Thyroid gland (tissue), 4 donors: ENCODE results near the gene NEUROD1. TPM values are rescaled to one million over a fixed set of nuclear protein-coding genes. Genes with fewer than 3 reads are reported as not detected.

ENCODE experiments used
- DNase-seq, 2 donors: peaks; one replicate each; pipeline ENCODE4 v3.0.0-alpha.2; 2019
- H3K27ac ChIP-seq, 3 donors: fragments of 200-600 bp; sonication (generic); 1 replicate in 2 of 3; 2 replicates in 1 of 3; pipeline ENCODE4 v1.5.1; 2016 to 2019; ENCODE audit warnings: mild to moderate bottlenecking in 1 of 3, moderate library complexity in 1 of 3
- H3K27me3 ChIP-seq: fragments of 200-600 bp; sonication (generic); one replicate; pipeline ENCODE4 v1.5.1; 2019
- H3K36me3 ChIP-seq, 2 donors: fragments of 200-600 bp; sonication (generic); one replicate each; pipeline ENCODE4 v1.5.1; 2016 to 2019
- H3K4me1 ChIP-seq, 2 donors: fragments of 200-600 bp; sonication (generic); one replicate each; pipeline ENCODE4 v1.5.1; 2017 to 2019
- H3K4me3 ChIP-seq, 3 donors: fragments of 200-600 bp; sonication (generic); replicated peaks in 1 of 3; 1 replicate in 2 of 3; 2 replicates in 1 of 3; pipeline ENCODE4 v1.5.1; 2016; ENCODE audit warnings: mild to moderate bottlenecking in 1 of 3
- H3K9me3 ChIP-seq: fragments of 200-600 bp; sonication (generic); one replicate; pipeline ENCODE4 v1.5.1; 2017
- CTCF ChIP-seq, 6 experiments: fragments of 200-600 bp in 3 of 6; fragments of 450-650 bp in 3 of 6; sonication (generic) in 3 of 6; IDR thresholded peaks; one replicate each; pipeline ENCODE4 v1.5.1; 2016 to 2019; ENCODE audit warnings: antibody characterized with exemption in 6 of 6, mild to moderate bottlenecking in 2 of 6, inconsistent platforms in 1 of 6, moderate library complexity in 1 of 6
- POLR2A ChIP-seq, 2 donors: fragments of 450-650 bp; IDR thresholded peaks; one replicate each; pipeline ENCODE4 v1.6.1; 2017; ENCODE audit warnings: antibody characterized with exemption in 2 of 2, mild to moderate bottlenecking in 2 of 2, moderate library complexity in 1 of 2
- WGBS, 2 donors: methylation state at CpG; one replicate each; pipeline ENCODE4 v1.1.5; 2017; 5-methylcytosine and 5-hydroxymethylcytosine counted together
- intact Hi-C: fragments of 100-400 bp; cut with DNase I; formaldehyde crosslinking; loops from one replicate; pipeline ENCODE4 v1.15.1; 2023
- total RNA-seq, 4 donors: library from RNA; depleted of rRNA; stranded (reverse); fragments of >200 nt; gene quantifications; one replicate each; pipeline ENCODE4 v1.2.3, GENCODE V29; 2016

Gene NEUROD1
- total RNA-seq, 4 donors from 2014 or later = not detected

GRCh38 chr2:181672255-181673008, 7.9 kb downstream of the NEUROD1 start:
- TF ChIP-seq CTCF (IDR thresholded peaks at IDR 0.05) = no peak
- TF ChIP-seq POLR2A (IDR thresholded peaks at IDR 0.05) = no peak

GRCh38 chr2:181670632-181671031, 9.7 kb downstream of the NEUROD1 start:
- Histone ChIP-seq H3K4me3 (no peak overlapping the region), H3K36me3 (no peaks in the 10 kb centered on the region), H3K27me3 (peaks cover 4% of the 10 kb centered on the region), H3K27ac (no peak overlapping the region), H3K9me3 (no peaks in the 10 kb centered on the region), H3K4me1 (no peaks in the 10 kb centered on the region)
- no peak for TF ChIP-seq POLR2A (IDR thresholded peaks at IDR 0.05)
- TF ChIP-seq CTCF (IDR thresholded peaks at IDR 0.05) = no peak
- DNase-seq = no peak
- 68 to 85% methylated on average over 1 of the region's 1 CpG for WGBS, 2 donors
- intact Hi-C loops = no loop called here

More at GRCh38 chr2:181672255-181673008, 7.9 kb downstream of the NEUROD1 start:
- intact Hi-C loops = no loop called here
- H3K27me3 ChIP-seq = peaks cover 4% of the 10 kb centered on the region
- no peaks in the 10 kb centered on the region for H3K36me3 ChIP-seq
- DNase-seq = no peak
- H3K4me3 ChIP-seq = no peak overlapping the region
- no peaks in the 10 kb centered on the region for H3K9me3 ChIP-seq
- no peak overlapping the region for H3K27ac ChIP-seq
- H3K4me1 ChIP-seq = no peaks in the 10 kb centered on the region

GRCh38 chr2:181667234-181667633, 13.1 kb downstream of the NEUROD1 start:
- no peak overlapping the region for H3K4me3 ChIP-seq
- no peak for TF ChIP-seq CTCF (IDR thresholded peaks at IDR 0.05)
- no peaks in the 10 kb centered on the region for H3K36me3 ChIP-seq
- intact Hi-C loops = no loop called here
- DNase-seq = no peak
- 82 to 86% methylated on average over 1 of the region's 1 CpG for WGBS, 2 donors
- no peaks in the 10 kb centered on the region for H3K27me3 ChIP-seq
- H3K4me1 ChIP-seq = no peaks in the 10 kb centered on the region
- H3K27ac ChIP-seq = no peak overlapping the region
- H3K9me3 ChIP-seq = no peaks in the 10 kb centered on the region

GRCh38 chr2:181662287-181662686, 18.0 kb downstream of the NEUROD1 start:
- Histone ChIP-seq H3K27ac (no peak overlapping the region), H3K27me3 (no peaks in the 10 kb centered on the region), H3K9me3 (no peaks in the 10 kb centered on the region), H3K4me3 (no peak overlapping the region), H3K36me3 (no peaks in the 10 kb centered on the region), H3K4me1 (peaks cover 0 to 1% of the 10 kb centered on the region in 2 donors)
- intact Hi-C loops = no loop called here
- WGBS, 2 donors = 92 to 95% methylated on average over 2 of the region's 2 CpGs
- no peak for DNase-seq
- TF ChIP-seq CTCF (IDR thresholded peaks at IDR 0.05) = no peak
- TF ChIP-seq POLR2A (IDR thresholded peaks at IDR 0.05) = no peak

GRCh38 chr2:181660181-181660580, 20.1 kb downstream of the NEUROD1 start:
- no peak for TF ChIP-seq CTCF (IDR thresholded peaks at IDR 0.05)
- TF ChIP-seq POLR2A (IDR thresholded peaks at IDR 0.05) = no peak

More at GRCh38 chr2:181660181-181660580, 20.1 kb downstream of the NEUROD1 start:
- H3K9me3 ChIP-seq = no peaks in the 10 kb centered on the region
- 61 to 68% methylated on average over 3 of the region's 3 CpGs for WGBS, 2 donors
- H3K27me3 ChIP-seq = no peaks in the 10 kb centered on the region
- no peak overlapping the region for H3K4me3 ChIP-seq
- H3K36me3 ChIP-seq = no peaks in the 10 kb centered on the region
- no peak overlapping the region for H3K27ac ChIP-seq
- peaks cover 6 to 9% of the 10 kb centered on the region in 2 donors for H3K4me1 ChIP-seq
- intact Hi-C loops = no loop called here
- DNase-seq = no peak
